NCI-H1105 treated with DMSO at 0.1 percent for 48 hours (cell line): ENCODE results near the gene PRSS16.
A peak's percentile ranks its signal among the peaks of the same experiment; 100 is the strongest.
"Not testable (repeated sequence)": the region's sequence is repeated elsewhere in the genome, so short reads cannot be mapped to it uniquely, and the experiment has no call there.

Source experiments
- DNase-seq: peaks from one replicate; lab custom pipeline; 2025; lab: John Stamatoyannopoulos, UW

The PRSS16 gene

GRCh38 chr6:27242589-27243265 lies 4.8 kb upstream of the PRSS16 start:
- no peak for DNase-seq

GRCh38 chr6:27248783-27249182 lies 1.3 kb downstream of the PRSS16 start:
- DNase-seq: no peak

- DNase-seq: peak; percentile 37
Measured at GRCh38 chr6:27250277-27251111, 3.0 kb downstream of the PRSS16 start.

- peak; percentile 98 for DNase-seq
Measured at GRCh38 chr6:27251112-27251605, 3.7 kb downstream of the PRSS16 start.

- DNase-seq: peak; percentile 91
Measured at GRCh38 chr6:27251606-27252251, 4.2 kb downstream of the PRSS16 start.

- no peak for DNase-seq
Measured at GRCh38 chr6:27254566-27254965, 7.1 kb downstream of the PRSS16 start.

- no peak for DNase-seq
Measured at GRCh38 chr6:27255866-27256265, 8.4 kb downstream of the PRSS16 start.

GRCh38 chr6:27260369-27260768 lies 12.9 kb downstream of the PRSS16 start:
- DNase-seq: no peak

- no peak for DNase-seq
Measured at GRCh38 chr6:27260836-27261375, 13.4 kb downstream of the PRSS16 start.

- no peak for DNase-seq
Measured at GRCh38 chr6:27263886-27264285, 16.4 kb downstream of the PRSS16 start.

GRCh38 chr6:27267003-27267402 lies 19.5 kb downstream of the PRSS16 start:
- not testable (repeated sequence) for DNase-seq

- no peak for DNase-seq
Measured at GRCh38 chr6:27267857-27268434, 20.4 kb downstream of the PRSS16 start.

GRCh38 chr6:27268803-27269202 lies 21.3 kb downstream of the PRSS16 start:
- DNase-seq: no peak

GRCh38 chr6:27273783-27274182 lies 26.3 kb downstream of the PRSS16 start:
- DNase-seq: no peak

- no peak for DNase-seq
Measured at GRCh38 chr6:27275025-27275956, 27.8 kb downstream of the PRSS16 start.

- DNase-seq: peak; percentile 70
Measured at GRCh38 chr6:27279513-27280063, 32.1 kb downstream of the PRSS16 start.

- DNase-seq: peak; percentile 71
Measured at GRCh38 chr6:27280064-27280539, 32.6 kb downstream of the PRSS16 start.

GRCh38 chr6:27280540-27281000 lies 33.1 kb downstream of the PRSS16 start:
- peak; percentile 69 for DNase-seq

- peak; percentile 19 for DNase-seq
Measured at GRCh38 chr6:27281105-27281539, 33.6 kb downstream of the PRSS16 start.

GRCh38 chr6:27281569-27281968 lies 34.1 kb downstream of the PRSS16 start:
- no peak for DNase-seq
